ENCODE results near the gene PNMA1.

DNA sequence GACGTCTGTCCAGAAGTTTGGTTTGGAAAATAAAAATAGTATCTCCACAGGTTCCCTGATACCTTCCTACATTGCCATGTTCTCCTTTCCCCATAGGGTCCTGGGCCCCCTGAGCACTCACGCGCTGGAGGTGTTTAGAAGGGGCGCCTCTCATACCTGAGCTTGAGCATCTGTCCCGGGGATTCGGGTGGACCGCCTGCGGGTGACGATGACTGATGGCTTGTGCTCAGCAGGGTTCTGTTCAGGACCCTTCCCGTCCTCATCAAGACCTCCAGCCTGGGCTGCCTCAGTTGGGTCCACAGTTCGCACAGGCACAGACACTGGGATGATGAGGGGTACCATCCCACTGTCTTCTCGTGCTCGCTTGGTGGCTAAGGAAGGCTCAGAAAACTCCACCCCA lies 22.7 kb upstream of the PNMA1 start:
- TF ChIP-seq ZNF484 (CRISPR knock-in tag; IDR thresholded peaks at IDR 0.05; ENCODE audit: borderline replicate concordance, low read depth) = no peak
- no peak for TF ChIP-seq ZMAT3 (CRISPR knock-in tag; conservative IDR thresholded peaks at IDR 0.05)
- TF ChIP-seq PAX8 (CRISPR knock-in tag; IDR thresholded peaks at IDR 0.05; ENCODE audit: borderline replicate concordance) = no peak
- TF ChIP-seq ZNF235 (CRISPR knock-in tag; IDR thresholded peaks at IDR 0.05; ENCODE audit: borderline replicate concordance) = no peak
- TF ChIP-seq, protein P1, sequence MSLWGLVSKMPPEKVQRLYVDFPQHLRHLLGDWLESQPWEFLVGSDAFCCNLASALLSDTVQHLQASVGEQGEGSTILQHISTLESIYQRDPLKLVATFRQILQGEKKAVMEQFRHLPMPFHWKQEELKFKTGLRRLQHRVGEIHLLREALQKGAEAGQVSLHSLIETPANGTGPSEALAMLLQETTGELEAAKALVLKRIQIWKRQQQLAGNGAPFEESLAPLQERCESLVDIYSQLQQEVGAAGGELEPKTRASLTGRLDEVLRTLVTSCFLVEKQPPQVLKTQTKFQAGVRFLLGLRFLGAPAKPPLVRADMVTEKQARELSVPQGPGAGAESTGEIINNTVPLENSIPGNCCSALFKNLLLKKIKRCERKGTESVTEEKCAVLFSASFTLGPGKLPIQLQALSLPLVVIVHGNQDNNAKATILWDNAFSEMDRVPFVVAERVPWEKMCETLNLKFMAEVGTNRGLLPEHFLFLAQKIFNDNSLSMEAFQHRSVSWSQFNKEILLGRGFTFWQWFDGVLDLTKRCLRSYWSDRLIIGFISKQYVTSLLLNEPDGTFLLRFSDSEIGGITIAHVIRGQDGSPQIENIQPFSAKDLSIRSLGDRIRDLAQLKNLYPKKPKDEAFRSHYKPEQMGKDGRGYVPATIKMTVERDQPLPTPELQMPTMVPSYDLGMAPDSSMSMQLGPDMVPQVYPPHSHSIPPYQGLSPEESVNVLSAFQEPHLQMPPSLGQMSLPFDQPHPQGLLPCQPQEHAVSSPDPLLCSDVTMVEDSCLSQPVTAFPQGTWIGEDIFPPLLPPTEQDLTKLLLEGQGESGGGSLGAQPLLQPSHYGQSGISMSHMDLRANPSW (CRISPR knock-in tag; IDR thresholded peaks at IDR 0.05; ENCODE audit: borderline replicate concordance) = no peak
- TF ChIP-seq, protein P2, sequence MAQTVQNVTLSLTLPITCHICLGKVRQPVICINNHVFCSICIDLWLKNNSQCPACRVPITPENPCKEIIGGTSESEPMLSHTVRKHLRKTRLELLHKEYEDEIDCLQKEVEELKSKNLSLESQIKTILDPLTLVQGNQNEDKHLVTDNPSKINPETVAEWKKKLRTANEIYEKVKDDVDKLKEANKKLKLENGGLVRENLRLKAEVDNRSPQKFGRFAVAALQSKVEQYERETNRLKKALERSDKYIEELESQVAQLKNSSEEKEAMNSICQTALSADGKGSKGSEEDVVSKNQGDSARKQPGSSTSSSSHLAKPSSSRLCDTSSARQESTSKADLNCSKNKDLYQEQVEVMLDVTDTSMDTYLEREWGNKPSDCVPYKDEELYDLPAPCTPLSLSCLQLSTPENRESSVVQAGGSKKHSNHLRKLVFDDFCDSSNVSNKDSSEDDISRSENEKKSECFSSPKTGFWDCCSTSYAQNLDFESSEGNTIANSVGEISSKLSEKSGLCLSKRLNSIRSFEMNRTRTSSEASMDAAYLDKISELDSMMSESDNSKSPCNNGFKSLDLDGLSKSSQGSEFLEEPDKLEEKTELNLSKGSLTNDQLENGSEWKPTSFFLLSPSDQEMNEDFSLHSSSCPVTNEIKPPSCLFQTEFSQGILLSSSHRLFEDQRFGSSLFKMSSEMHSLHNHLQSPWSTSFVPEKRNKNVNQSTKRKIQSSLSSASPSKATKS (CRISPR knock-in tag; IDR thresholded peaks at IDR 0.05) = no peak
- no peak for TF ChIP-seq ZNF619 (CRISPR knock-in tag; IDR thresholded peaks at IDR 0.05)
- no peak for TF ChIP-seq EP300 (IDR thresholded peaks at IDR 0.05; ENCODE audit: low read depth in 2 of 2, low read length in 2 of 2)
- TF ChIP-seq EP300 (CRISPR knock-in tag; IDR thresholded peaks at IDR 0.05; ENCODE audit: borderline replicate concordance) = no peak
- TF ChIP-seq, protein P3, sequence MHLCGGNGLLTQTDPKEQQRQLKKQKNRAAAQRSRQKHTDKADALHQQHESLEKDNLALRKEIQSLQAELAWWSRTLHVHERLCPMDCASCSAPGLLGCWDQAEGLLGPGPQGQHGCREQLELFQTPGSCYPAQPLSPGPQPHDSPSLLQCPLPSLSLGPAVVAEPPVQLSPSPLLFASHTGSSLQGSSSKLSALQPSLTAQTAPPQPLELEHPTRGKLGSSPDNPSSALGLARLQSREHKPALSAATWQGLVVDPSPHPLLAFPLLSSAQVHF (CRISPR knock-in tag; IDR thresholded peaks at IDR 0.05) = no peak
- no peak for TF ChIP-seq HES4 (CRISPR knock-in tag; IDR thresholded peaks at IDR 0.05; ENCODE audit: borderline replicate concordance)
- no peak for TF ChIP-seq RAD21 (CRISPR knock-in tag; IDR thresholded peaks at IDR 0.05)
- TF ChIP-seq BRCA1 (CRISPR knock-in tag; IDR thresholded peaks at IDR 0.05) = no peak
- no peak for TF ChIP-seq ELF4 (CRISPR knock-in tag; IDR thresholded peaks at IDR 0.05; ENCODE audit: borderline replicate concordance)
- TF ChIP-seq ZNF530 (CRISPR knock-in tag; IDR thresholded peaks at IDR 0.05; ENCODE audit: low read depth) = no peak

Measured in HepG2 (cell line).